ENCODE data around the gene INAFM2. TPM values are rescaled to one million over a fixed set of nuclear protein-coding genes. Genes with fewer than 3 reads are reported as not detected.

Gene INAFM2
- total and polyA plus RNA-seq, 4 donors, result 3.3 to 5.7 (median 4.4) TPM

DNA sequence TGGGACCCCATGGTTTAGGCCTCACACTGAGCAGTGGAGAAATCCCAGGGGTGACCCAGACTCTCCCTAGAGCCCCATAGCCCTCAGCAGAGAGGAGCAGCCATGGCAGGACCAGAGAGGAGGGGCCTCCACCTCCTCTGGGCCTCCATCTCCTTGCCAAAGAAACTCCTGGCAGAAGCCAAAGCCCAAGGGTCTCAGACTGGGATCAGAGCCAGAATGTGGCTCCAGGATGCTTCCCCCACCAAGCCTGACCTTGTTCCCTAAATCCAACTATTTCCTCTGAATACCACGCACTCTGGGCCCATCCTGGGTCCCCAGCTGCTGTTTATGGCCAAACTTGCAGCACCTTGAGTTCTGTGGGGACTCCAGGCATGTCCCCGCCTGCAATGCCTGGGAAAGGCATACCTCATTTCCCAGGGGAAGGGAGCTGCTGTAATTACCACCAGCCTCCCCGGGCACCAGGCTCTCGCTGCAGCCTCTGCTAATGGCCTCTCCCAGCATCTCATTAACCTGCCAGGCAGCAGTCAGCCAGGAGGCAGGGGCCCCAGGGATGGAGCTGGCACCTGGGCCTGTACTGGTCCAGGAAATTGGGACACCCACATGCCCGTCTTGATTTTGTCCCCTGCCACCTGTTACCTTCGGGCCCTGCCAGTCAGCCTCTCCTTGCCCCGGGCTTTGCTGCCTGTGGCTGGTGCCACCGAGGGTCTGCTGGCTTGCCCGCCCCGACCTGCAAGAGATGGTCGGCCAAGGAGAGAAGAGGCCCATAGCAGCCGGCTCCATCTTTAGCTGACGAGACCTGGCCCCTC lies 12.6 kb downstream of the INAFM2 start:
- peaks cover 7 to 39% (median 21%) of the 10 kb centered on the region in 4 donors for H3K4me1 ChIP-seq (ENCODE audit: control insufficient read depth in 4 of 4, insufficient read depth in 4 of 4, low read length in 3 of 4)
- no peaks in the 10 kb centered on the region for H3K27me3 ChIP-seq (ENCODE audit: control insufficient read depth in 4 of 4, insufficient read depth in 4 of 4, low read length in 3 of 4)
- no peaks in the 10 kb centered on the region for H3K9me3 ChIP-seq (ENCODE audit: control insufficient read depth in 4 of 4, low read length in 3 of 4)
- H3K4me3 ChIP-seq (ENCODE audit: low read depth in 1 of 3, low read length in 3 of 3), result no peak overlapping the region
- no peak overlapping the region for H3K27ac ChIP-seq (ENCODE audit: low read depth in 1 of 2, low read length in 2 of 2)
- no peak for DNase-seq (ENCODE audit: low spot score)
- 93% methylated on average over 13 of the region's 13 CpGs for WGBS
- TF ChIP-seq, protein P1, sequence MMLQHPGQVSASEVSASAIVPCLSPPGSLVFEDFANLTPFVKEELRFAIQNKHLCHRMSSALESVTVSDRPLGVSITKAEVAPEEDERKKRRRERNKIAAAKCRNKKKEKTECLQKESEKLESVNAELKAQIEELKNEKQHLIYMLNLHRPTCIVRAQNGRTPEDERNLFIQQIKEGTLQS (IDR thresholded peaks at IDR 0.05), result no peak
- TF ChIP-seq EGR1 (IDR thresholded peaks at IDR 0.05; ENCODE audit: low read depth in 2 of 2) (no peak), SP1 (IDR thresholded peaks at IDR 0.05) (no peak)
- H3K9ac ChIP-seq (ENCODE audit: low read depth in 1 of 2, low read length in 2 of 2), result no peak overlapping the region
- no peaks in the 10 kb centered on the region for H3K36me3 ChIP-seq (ENCODE audit: control insufficient read depth in 4 of 4, insufficient read depth in 3 of 4, low read depth in 1 of 4, low read length in 3 of 4)

DNA sequence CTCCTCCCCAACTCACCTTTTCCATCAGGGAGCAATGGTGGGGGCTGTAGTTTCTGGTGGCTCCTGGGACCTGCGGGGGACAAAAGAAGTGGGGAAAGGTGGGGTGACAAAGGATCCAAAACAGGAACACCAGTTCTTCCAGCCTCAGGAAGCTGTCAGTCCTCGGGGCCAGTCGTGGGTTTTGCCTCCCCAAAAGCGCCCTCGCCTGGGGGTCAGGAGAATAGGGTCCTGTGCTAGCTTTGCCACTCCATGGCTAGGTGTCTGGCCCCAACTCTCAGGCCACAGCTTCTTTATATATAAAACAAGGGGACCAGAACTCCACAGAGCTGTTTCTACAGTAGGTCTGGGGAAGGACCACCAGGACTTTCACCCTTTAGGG lies 13.2 kb downstream of the INAFM2 start:
- H3K4me3 ChIP-seq (ENCODE audit: low read depth in 1 of 3, low read length in 3 of 3), result no peak overlapping the region
- DNase-seq (ENCODE audit: low spot score), result no peak
- no peak overlapping the region for H3K27ac ChIP-seq (ENCODE audit: low read depth in 1 of 2, low read length in 2 of 2)
- TF ChIP-seq RAD21 (IDR thresholded peaks at IDR 0.05) (no peak), TAF1 (conservative IDR thresholded peaks at IDR 0.05) (no peak), YY1 (IDR thresholded peaks at IDR 0.05) (no peak), EGR1 (IDR thresholded peaks at IDR 0.05; ENCODE audit: low read depth in 2 of 2) (no peak), HNF4A (conservative IDR thresholded peaks at IDR 0.05) (no peak), JUND (IDR thresholded peaks at IDR 0.05) (no peak), HNF4G (IDR thresholded peaks at IDR 0.05) (no peak), RXRA (IDR thresholded peaks at IDR 0.05) (no peak), GABPA (IDR thresholded peaks at IDR 0.05 in 1 of 2, conservative IDR thresholded peaks at IDR 0.05 in 1 of 2) (no peak), FOXA1 (IDR thresholded peaks at IDR 0.05) (no peak), SP1 (IDR thresholded peaks at IDR 0.05) (no peak)
- TF ChIP-seq, protein P2, sequence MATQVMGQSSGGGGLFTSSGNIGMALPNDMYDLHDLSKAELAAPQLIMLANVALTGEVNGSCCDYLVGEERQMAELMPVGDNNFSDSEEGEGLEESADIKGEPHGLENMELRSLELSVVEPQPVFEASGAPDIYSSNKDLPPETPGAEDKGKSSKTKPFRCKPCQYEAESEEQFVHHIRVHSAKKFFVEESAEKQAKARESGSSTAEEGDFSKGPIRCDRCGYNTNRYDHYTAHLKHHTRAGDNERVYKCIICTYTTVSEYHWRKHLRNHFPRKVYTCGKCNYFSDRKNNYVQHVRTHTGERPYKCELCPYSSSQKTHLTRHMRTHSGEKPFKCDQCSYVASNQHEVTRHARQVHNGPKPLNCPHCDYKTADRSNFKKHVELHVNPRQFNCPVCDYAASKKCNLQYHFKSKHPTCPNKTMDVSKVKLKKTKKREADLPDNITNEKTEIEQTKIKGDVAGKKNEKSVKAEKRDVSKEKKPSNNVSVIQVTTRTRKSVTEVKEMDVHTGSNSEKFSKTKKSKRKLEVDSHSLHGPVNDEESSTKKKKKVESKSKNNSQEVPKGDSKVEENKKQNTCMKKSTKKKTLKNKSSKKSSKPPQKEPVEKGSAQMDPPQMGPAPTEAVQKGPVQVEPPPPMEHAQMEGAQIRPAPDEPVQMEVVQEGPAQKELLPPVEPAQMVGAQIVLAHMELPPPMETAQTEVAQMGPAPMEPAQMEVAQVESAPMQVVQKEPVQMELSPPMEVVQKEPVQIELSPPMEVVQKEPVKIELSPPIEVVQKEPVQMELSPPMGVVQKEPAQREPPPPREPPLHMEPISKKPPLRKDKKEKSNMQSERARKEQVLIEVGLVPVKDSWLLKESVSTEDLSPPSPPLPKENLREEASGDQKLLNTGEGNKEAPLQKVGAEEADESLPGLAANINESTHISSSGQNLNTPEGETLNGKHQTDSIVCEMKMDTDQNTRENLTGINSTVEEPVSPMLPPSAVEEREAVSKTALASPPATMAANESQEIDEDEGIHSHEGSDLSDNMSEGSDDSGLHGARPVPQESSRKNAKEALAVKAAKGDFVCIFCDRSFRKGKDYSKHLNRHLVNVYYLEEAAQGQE (IDR thresholded peaks at IDR 0.05), result no peak
- TF ChIP-seq, protein P3, sequence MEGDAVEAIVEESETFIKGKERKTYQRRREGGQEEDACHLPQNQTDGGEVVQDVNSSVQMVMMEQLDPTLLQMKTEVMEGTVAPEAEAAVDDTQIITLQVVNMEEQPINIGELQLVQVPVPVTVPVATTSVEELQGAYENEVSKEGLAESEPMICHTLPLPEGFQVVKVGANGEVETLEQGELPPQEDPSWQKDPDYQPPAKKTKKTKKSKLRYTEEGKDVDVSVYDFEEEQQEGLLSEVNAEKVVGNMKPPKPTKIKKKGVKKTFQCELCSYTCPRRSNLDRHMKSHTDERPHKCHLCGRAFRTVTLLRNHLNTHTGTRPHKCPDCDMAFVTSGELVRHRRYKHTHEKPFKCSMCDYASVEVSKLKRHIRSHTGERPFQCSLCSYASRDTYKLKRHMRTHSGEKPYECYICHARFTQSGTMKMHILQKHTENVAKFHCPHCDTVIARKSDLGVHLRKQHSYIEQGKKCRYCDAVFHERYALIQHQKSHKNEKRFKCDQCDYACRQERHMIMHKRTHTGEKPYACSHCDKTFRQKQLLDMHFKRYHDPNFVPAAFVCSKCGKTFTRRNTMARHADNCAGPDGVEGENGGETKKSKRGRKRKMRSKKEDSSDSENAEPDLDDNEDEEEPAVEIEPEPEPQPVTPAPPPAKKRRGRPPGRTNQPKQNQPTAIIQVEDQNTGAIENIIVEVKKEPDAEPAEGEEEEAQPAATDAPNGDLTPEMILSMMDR (IDR thresholded peaks at IDR 0.05; ENCODE audit: low read depth, low read length, missing input control), result no peak
- TF ChIP-seq, protein P4, sequence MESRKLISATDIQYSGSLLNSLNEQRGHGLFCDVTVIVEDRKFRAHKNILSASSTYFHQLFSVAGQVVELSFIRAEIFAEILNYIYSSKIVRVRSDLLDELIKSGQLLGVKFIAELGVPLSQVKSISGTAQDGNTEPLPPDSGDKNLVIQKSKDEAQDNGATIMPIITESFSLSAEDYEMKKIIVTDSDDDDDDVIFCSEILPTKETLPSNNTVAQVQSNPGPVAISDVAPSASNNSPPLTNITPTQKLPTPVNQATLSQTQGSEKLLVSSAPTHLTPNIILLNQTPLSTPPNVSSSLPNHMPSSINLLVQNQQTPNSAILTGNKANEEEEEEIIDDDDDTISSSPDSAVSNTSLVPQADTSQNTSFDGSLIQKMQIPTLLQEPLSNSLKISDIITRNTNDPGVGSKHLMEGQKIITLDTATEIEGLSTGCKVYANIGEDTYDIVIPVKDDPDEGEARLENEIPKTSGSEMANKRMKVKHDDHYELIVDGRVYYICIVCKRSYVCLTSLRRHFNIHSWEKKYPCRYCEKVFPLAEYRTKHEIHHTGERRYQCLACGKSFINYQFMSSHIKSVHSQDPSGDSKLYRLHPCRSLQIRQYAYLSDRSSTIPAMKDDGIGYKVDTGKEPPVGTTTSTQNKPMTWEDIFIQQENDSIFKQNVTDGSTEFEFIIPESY (IDR thresholded peaks at IDR 0.05), result no peak
- TF ChIP-seq, protein P5, sequence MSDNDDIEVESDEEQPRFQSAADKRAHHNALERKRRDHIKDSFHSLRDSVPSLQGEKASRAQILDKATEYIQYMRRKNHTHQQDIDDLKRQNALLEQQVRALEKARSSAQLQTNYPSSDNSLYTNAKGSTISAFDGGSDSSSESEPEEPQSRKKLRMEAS (IDR thresholded peaks at IDR 0.05), result no peak
- TF ChIP-seq, protein P1 (IDR thresholded peaks at IDR 0.05), result no peak
- 71% methylated on average over 5 of the region's 5 CpGs for WGBS
- no peaks in the 10 kb centered on the region for H3K9me3 ChIP-seq (ENCODE audit: control insufficient read depth in 4 of 4, low read length in 3 of 4)
- peaks cover 7 to 41% (median 22%) of the 10 kb centered on the region in 4 donors for H3K4me1 ChIP-seq (ENCODE audit: control insufficient read depth in 4 of 4, insufficient read depth in 4 of 4, low read length in 3 of 4)
- H3K27me3 ChIP-seq (ENCODE audit: control insufficient read depth in 4 of 4, insufficient read depth in 4 of 4, low read length in 3 of 4), result no peaks in the 10 kb centered on the region
- no peak overlapping the region for H3K9ac ChIP-seq (ENCODE audit: low read depth in 1 of 2, low read length in 2 of 2)
- H3K36me3 ChIP-seq (ENCODE audit: control insufficient read depth in 4 of 4, insufficient read depth in 3 of 4, low read depth in 1 of 4, low read length in 3 of 4), result no peaks in the 10 kb centered on the region

Measured in liver (tissue), 9 donors.